ENCODE measurements around the gene MYO1B. TPM values are rescaled to one million over a fixed set of nuclear protein-coding genes. Genes with fewer than 3 reads are reported as not detected.

The MYO1B gene
- 173 and 185 TPM in 2 replicates for total RNA-seq (2014; rRNA removed; shearing (Covaris generic))

- DNase-seq (ENCODE audit: low read depth), result peak; percentile 87
These were observed at the start of gene MYO1B for GRCh38 chr2:191245046-191245868. Gene MYO1B, plus strand, starts transcription at chr2:191245404. Its CDS starts 31,492 bp downstream, at chr2:191276896.

GRCh38 chr2:191197096-191197495, 48.1 kb upstream of the MYO1B start:
- DNase-seq (ENCODE audit: low read depth), result no peak

- DNase-seq (ENCODE audit: low read depth), result no peak
These were observed 46.9 kb upstream of the MYO1B start for GRCh38 chr2:191198271-191198670.

GRCh38 chr2:191199929-191200512, 45.2 kb upstream of the MYO1B start:
- DNase-seq (ENCODE audit: low read depth), result no peak

GRCh38 chr2:191200910-191201309, 44.3 kb upstream of the MYO1B start:
- DNase-seq (ENCODE audit: low read depth), result no peak

- DNase-seq (ENCODE audit: low read depth), result peak; percentile 81
These were observed 42.9 kb upstream of the MYO1B start for GRCh38 chr2:191202209-191202721.

GRCh38 chr2:191202881-191203397, 42.3 kb upstream of the MYO1B start:
- peak; percentile 87 for DNase-seq (ENCODE audit: low read depth)

GRCh38 chr2:191204433-191204832, 40.8 kb upstream of the MYO1B start:
- DNase-seq (ENCODE audit: low read depth), result no peak

- peak; percentile 35 for DNase-seq (ENCODE audit: low read depth)
These were observed 38.4 kb upstream of the MYO1B start for GRCh38 chr2:191206613-191207471.

GRCh38 chr2:191209340-191209739, 35.9 kb upstream of the MYO1B start:
- no peak for DNase-seq (ENCODE audit: low read depth)

- no peak for DNase-seq (ENCODE audit: low read depth)
These were observed 33.1 kb upstream of the MYO1B start for GRCh38 chr2:191212119-191212518.

GRCh38 chr2:191213333-191213732, 31.9 kb upstream of the MYO1B start:
- no peak for DNase-seq (ENCODE audit: low read depth)

- no peak for DNase-seq (ENCODE audit: low read depth)
These were observed 30.0 kb upstream of the MYO1B start for GRCh38 chr2:191215230-191215629.

GRCh38 chr2:191215666-191216065, 29.5 kb upstream of the MYO1B start:
- no peak for DNase-seq (ENCODE audit: low read depth)

- peak; percentile 74 for DNase-seq (ENCODE audit: low read depth)
These were observed 27.6 kb upstream of the MYO1B start for GRCh38 chr2:191217580-191217979.

GRCh38 chr2:191218292-191218898, 26.8 kb upstream of the MYO1B start:
- DNase-seq (ENCODE audit: low read depth), result peak; percentile 82

GRCh38 chr2:191220671-191221070, 24.5 kb upstream of the MYO1B start:
- DNase-seq (ENCODE audit: low read depth), result no peak

- DNase-seq (ENCODE audit: low read depth), result no peak
These were observed 23.5 kb upstream of the MYO1B start for GRCh38 chr2:191221666-191222065.

GRCh38 chr2:191222507-191222906, 22.7 kb upstream of the MYO1B start:
- peak; percentile 82 for DNase-seq (ENCODE audit: low read depth)

GRCh38 chr2:191222952-191223351, 22.3 kb upstream of the MYO1B start:
- no peak for DNase-seq (ENCODE audit: low read depth)

- no peak for DNase-seq (ENCODE audit: low read depth)
These were observed 20.1 kb upstream of the MYO1B start for GRCh38 chr2:191225126-191225525.

Data from RPMI7951 (cell line).